Lower leg skin (tissue), 3 donors: ENCODE measurements around the gene RNF144A.

Source experiments
- CTCF ChIP-seq, 3 donors: fragments of 450-650 bp; IDR thresholded peaks; one replicate each; pipeline ENCODE4 v1.5.1; 2016; ENCODE audit warnings: antibody characterized with exemption in 3 of 3, mild to moderate bottlenecking in 3 of 3, moderate library complexity in 2 of 3
- POLR2A ChIP-seq, 2 donors: fragments of 450-650 bp; IDR thresholded peaks; one replicate each; pipeline ENCODE4 v1.6.1; 2016 to 2017; ENCODE audit warnings: antibody characterized with exemption in 2 of 2, mild to moderate bottlenecking in 1 of 2, moderate library complexity in 1 of 2

GRCh38 chr2:6893876-6894482, 23.2 kb upstream of the RNF144A start:
- TF ChIP-seq CTCF (IDR thresholded peaks at IDR 0.05) (no peak), POLR2A (IDR thresholded peaks at IDR 0.05) (no peak)
